Globus pallidus (tissue), 1 donor: Measurements from ENCODE around the gene PTPN14.

Experiments used
- DNase-seq: peaks from one replicate; pipeline ENCODE4 v3.0.0-alpha.2; 2015; ENCODE audit warnings: low spot score

The PTPN14 gene

DNA sequence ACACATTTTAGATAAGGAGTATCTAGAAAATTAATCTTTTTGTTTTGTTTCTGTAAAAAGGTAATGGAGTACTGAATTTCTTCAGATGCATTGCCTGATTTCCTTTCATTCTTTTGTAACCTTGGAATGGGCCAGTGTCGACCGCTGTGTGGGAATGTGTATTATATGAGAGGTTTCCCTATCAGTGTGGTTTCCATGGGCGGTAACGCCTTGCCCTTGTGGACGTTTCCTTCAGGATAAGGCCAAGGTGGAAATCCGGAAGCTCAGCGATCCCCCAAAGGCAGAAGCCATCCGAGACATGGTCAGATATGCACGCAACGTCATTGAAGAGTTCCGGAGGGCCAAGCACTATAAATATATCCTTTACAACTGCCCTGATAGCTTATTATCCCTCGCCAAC is 220.7 kb downstream of the PTPN14 start:
- no peak for DNase-seq

DNA sequence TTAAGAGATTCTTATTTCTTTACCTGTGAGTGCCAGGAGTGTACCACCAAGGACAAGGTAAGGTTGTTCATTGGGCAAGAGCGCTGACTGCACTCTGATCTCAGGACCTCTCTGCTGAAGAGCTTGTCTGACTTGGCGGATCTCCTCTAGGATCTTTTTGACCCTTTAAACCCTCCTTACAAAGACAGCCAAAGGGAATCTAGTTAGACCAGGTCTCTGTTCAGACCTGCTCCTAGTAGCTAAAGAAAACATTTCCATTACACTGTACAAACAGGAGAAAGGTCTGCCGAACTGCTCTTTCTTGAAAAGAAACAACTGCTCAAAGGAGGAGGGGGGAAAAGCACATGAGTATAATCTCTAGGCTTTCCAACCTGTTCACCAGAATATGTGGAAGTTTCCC is 221.2 kb downstream of the PTPN14 start:
- no peak for DNase-seq

DNA sequence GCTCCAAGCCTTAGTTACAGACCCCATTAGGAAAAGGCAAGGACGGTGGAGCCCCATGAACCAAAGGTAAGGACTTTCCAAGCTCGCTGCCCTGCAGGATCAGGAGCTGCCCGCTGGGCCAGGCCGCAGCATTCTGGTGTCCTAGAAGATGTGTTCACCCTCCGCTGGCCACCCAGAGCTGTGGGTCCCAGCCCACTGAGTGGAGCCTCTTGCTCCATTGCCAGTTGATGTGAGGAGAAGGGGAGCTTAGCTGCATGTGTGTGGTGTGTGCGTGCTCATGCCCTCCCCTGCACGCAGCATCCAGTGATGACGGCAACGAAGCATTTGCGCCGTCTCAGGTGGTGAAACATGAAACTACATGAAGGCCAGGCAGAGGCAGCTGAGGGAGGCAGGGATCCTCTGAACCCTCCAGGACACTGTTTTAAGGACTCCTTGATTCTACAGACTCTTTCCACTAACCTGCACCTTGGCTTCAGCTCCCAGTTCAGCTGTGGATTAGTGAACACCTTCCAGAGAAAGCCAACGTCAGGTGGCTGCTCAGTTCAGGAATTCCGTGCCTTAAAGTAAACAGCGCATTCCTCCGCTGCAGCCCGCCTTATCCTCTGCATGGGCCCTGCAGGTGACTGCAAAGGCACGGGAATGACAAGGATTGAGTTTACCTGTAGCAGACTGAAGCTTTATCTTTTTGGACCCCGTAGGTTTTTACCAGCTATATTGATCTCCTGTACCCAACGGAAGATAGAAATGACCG is 221.8 kb downstream of the PTPN14 start:
- no peak for DNase-seq

GRCh38 chr1:214328770-214329469 is 222.5 kb downstream of the PTPN14 start:
- DNase-seq: peak; percentile 69

GRCh38 chr1:214327514-214327913 is 223.9 kb downstream of the PTPN14 start:
- no peak for DNase-seq

- DNase-seq: no peak
These were observed 225.0 kb downstream of the PTPN14 start for GRCh38 chr1:214326406-214326805.

GRCh38 chr1:214324896-214325800 is 226.3 kb downstream of the PTPN14 start:
- no peak for DNase-seq

DNA sequence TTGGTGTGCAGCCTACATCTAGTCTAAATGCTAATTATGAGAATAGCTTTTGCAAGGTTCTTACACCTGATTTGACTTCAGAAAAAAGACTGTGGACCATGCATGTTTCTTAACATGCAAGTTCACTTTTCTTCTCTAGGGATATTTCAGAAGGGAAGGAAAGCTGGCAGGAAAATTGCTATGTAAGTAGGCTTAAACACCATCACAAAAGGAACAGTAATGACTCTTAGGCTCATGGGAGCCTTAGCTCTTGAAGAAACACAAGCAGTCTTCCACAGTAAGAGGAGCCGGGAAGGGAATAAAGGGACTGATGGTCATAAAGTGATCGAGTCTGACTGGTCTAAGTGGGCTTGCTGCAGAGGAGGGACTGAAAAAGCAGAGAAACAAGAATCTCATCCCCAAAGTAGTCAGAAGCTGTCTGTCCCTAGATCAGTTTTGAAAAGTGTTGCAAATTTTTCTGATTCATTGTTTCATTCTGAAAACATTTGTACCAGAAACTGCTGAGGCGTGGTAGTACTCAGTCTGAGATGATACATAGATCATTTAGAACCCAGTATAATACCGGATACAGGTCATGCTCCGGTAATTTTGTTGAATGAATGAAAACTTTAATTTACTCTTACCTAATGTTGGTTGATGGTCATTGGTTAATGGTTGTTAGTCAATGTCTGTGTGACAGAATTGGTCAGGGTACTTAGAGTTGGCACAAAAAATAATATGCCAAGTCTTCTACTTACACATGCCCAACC is 229.5 kb downstream of the PTPN14 start:
- no peak for DNase-seq

DNA sequence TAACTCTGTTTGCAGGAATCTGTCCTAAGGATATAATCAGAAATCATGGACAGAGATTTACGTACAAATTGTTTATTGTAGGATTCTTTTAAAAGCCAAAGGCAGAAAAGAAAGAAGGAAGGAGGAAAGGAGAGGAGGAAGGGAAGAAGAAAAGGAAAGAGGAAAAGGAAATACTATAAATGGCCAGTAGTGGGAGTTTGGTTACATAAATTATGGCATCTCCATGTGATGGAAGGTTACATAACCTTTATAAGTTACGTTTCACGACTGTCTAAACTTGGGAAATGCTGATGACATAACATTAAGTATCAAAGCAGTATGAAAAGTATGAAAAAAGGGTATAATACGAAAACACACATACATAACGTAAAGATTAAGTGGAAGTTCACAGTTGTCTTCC is 231.5 kb downstream of the PTPN14 start:
- DNase-seq: no peak

GRCh38 chr1:214318956-214319736 is 232.3 kb downstream of the PTPN14 start:
- DNase-seq: no peak

- no peak for DNase-seq
These were observed 233.0 kb downstream of the PTPN14 start for GRCh38 chr1:214318356-214318755.

DNA sequence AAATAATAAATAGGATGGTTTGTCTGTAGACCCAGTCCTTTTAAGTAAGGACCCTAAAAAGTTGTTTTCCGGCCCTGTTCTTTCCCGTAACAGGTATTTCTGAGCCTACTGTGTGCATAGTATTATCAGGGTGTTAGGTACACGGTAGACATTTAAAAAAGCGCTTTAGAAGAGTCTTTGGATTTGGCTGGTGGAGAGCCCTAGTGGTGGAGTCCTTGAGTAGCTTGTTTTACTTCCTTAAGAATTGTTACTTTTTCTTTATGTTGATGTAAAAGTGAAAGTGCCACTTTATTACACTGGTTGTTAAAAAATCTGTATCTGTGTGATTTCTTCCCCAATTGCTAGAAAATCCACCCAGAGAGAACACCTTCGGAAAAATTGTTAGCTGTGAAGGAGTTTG is 233.7 kb downstream of the PTPN14 start:
- DNase-seq: no peak

DNA sequence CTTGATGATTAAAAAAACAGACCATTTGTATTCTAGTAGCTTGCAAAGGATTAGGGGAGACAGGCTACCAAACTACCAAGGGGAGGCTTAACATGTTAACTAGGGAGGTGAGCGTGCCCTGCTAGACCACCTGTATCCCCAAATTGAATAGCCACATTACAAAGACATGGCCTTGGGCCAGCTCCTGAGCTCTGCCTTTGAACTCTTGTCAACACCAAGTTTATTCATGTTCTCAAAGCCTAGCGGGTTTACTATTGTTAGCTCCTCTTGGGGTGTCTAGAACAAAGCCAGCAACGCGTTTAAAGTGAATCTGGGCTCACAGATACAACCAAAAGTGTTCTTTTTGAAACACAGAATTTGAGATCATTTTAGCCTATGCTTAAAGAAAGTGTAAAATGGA is 234.1 kb downstream of the PTPN14 start:
- DNase-seq: no peak

DNA sequence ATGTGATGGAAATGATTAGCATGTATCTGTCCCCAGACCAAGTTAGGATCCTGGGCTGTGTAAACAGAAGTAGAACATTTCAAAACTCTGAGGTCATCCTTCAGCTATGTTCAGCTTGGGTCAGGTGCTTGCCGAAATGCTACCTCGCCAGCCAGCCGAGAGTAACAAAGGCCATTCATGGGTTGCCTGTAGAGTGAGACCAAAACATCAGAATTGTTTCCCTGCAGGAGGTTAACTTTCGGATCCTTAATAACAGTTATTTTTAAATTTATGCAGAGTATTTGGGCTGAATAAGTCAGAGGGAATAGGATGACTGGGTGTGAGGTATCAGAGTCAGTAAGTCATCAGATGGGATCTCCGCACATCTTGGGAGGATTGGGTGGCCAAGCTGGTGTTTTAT is 234.8 kb downstream of the PTPN14 start:
- no peak for DNase-seq

DNA sequence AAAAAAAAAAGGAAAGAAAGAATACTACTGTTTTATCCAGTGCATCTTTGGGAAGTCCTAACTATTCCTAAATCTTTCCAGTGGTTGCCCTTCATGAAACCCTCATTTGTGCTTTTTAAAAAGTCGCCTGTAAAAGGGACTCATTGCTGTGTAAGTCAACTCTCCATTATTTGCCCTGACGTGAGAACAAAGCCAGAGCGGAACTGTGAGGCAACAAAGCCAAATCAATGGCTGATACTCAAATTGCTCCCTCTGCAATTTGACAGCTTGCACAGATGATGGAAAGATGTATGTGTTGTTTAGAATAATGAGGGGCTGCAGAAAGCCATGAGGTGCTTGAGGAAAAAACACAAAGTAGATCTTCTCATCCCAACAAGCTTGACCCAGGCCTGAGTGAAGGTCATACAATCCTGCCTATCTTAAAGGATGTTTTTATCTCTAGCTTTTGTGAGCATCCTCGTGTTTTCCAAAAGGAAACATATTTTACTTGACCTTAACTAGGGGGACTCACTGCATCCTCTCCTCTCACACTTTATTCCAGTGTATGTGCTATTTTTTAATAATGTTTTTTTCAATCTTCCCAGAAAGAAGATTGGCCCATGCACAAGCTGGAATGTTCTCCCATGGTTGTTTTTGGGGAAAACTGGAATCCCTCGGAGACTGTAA is 237.1 kb downstream of the PTPN14 start:
- no peak for DNase-seq

DNA sequence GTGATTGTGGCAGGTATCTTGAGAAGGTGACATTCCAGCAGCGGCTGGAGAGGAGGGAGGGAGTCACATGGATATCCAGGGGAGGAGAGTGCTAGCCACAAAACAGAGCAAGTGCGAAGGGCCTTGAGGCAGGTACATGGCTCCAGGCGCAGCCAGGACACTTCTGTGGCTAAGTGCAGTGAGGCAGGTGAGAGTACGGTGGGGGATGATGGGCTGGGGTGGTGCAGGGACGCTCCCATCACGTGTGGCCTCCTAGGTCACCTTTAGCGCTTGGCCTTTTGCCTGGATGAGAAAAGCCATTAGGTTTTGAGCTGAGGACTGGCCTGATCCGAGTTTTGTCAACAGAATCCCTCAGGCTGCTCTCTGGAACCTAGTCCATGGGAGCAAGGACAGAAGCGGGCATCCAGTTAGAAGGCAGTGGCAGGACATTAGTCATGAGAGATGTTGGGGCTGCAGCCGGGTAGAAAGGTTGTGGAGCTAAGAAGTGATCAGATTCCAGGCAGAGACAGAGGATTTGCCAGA is 238.8 kb downstream of the PTPN14 start:
- DNase-seq: no peak

DNA sequence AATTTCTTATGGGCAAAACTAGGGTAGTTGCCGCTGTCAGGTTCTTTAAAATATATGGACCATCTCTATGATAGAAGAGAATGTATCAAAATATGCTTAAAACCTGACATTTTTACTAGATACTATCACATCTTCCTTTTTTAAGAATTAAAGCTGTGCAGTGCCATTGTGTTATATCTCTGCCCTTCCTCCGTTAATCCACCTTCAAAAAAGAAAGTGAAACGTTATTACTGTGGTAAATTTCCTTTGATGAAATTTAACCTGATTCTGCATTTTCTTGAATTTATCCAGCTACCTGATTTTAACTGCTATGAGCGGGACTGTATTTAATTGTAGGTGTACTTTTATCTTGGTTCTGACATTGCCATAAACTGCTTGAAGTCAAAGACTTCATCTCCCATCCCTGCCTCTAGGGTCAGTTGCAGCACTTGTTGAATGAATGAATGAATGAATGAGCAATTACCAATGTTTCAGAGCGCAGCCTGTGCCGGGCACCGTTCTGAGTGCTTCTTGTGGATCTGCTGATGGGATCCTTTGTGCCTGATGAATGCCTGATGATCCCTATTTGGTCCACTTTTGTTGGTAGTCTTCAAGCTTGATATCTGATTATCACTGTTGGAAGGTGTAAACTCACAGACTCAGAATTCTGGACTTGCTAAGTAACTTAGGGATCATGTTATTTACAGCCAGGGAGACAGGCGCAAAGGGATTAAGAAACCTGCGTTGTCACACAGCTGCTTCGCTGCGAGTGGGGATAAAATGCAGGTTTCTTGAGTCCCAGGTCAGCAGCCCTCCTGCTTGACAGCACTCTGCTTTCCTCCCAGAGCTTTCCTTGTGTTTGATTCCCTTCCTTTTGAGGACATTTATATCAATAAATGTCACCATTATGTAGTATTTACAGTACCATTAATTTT is 240.4 kb downstream of the PTPN14 start:
- DNase-seq: no peak

DNA sequence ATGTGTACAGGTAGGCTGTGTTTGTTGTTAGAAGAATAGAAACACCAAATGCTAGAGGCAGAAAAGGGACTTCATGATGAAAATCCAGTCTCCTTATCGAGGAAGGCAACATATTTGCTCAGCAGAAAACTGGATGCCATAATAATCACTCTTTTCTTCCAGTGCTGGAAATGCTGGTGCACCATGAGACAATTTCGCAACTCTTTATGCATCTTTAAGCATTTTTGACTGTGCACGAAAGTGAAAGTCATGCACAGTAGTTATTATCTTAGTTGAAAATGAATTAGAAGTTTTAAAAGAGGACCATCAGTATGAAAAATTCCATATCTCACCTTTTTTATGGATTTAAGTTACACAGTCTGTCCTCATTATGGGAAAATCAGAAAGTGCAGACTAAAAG is 241.4 kb downstream of the PTPN14 start:
- no peak for DNase-seq

GRCh38 chr1:214306269-214306668 is 245.1 kb downstream of the PTPN14 start:
- no peak for DNase-seq
